K562 (cell line): ENCODE results near the gene CDYL. TPM values are rescaled to one million over a fixed set of nuclear protein-coding genes. Genes with fewer than 3 reads are reported as not detected.
A peak's percentile ranks its signal among the peaks of the same experiment; 100 is the strongest.

Experiments used
- BDP1 ChIP-seq: IDR thresholded peaks from 3 replicates; pipeline ENCODE4 v1.6.1; 2011; ENCODE audit not compliant: insufficient read length, insufficient read depth
- C11orf30 ChIP-seq: fragments of 450-650 bp; IDR thresholded peaks from 2 replicates; pipeline ENCODE4 v1.6.1; 2016; ENCODE audit warnings: low read depth, mild to moderate bottlenecking
- NFE2 ChIP-seq: IDR thresholded peaks from 2 replicates; pipeline ENCODE4 v1.6.1; 2014; ENCODE audit warnings: antibody characterized with exemption, low read depth
- NFIC ChIP-seq: fragments of 450-650 bp; IDR thresholded peaks from 2 replicates; pipeline ENCODE4 v1.6.1; 2017; ENCODE audit warnings: mild to moderate bottlenecking, inconsistent platforms
- NFRKB ChIP-seq: fragments of 450-650 bp; IDR thresholded peaks from 2 replicates; pipeline ENCODE4 v1.6.1; 2016; ENCODE audit warnings: low read depth
- TBP ChIP-seq: optimal IDR thresholded peaks from 2 replicates; pipeline ENCODE3; 2011; ENCODE audit warnings: low read depth, low read length, improper control_type of control experiment
- TEAD4 ChIP-seq, 2 experiments: sonication (generic) in 1 of 2; formaldehyde crosslinking in 1 of 2; IDR thresholded peaks; 2 replicates each; pipeline versions ENCODE4 v1.6.1 to v1.8.0; 2012 to 2022; ENCODE audit warnings: borderline replicate concordance in 1 of 2, inconsistent platforms in 1 of 2, low read length in 1 of 2, mild to moderate bottlenecking in 1 of 2, missing genetic modification reagents in 1 of 2
- ZNF146 ChIP-seq: IDR thresholded peaks from one replicate; pipeline ENCODE4 v1.6.1; 2018; ENCODE audit warnings: missing compliant biosample characterization; ENCODE audit not compliant: unreplicated experiment
- ZNF174 ChIP-seq: fragments of 250-450 bp; sonication (Bioruptor Pico); IDR thresholded peaks from 2 replicates; pipeline ENCODE4 v1.4.0; 2020; ENCODE audit warnings: mild to moderate bottlenecking
- ZNF263 ChIP-seq: sonication (generic); formaldehyde crosslinking; IDR thresholded peaks from 2 replicates; pipeline ENCODE4 v1.8.0; 2022; ENCODE audit warnings: mild to moderate bottlenecking, missing genetic modification reagents, borderline replicate concordance
- ZNF764 ChIP-seq: fragments of 250-450 bp; sonication (Bioruptor Pico); IDR thresholded peaks from 2 replicates; pipeline ENCODE4 v1.4.0; 2020; ENCODE audit warnings: low read depth, mild to moderate bottlenecking, moderate library complexity
- ZSCAN32 ChIP-seq: fragments of 450-650 bp; formaldehyde crosslinking; IDR thresholded peaks from 2 replicates; pipeline ENCODE4 v1.4.0; 2020; ENCODE audit warnings: mild to moderate bottlenecking, moderate library complexity
- polyA plus RNA-seq, 8 experiments: library from polyadenylated mRNA; depleted of rRNA in 4 of 8; stranded (reverse) in 5 of 8; unstranded in 3 of 8; fragments of >200 nt; fragmentation: Nextera tagmentation in 2 of 8; fragmentation: Illumina TruSeq in 1 of 8; extraction: Ambion mirVana in 2 of 8; extraction: Trizol in 1 of 8; gene quantifications; 2 replicates each; pipeline versions ENCODE4 v1.2.1 to v1.2.3, GENCODE V29; 2011 to 2014; ENCODE audit warnings: inconsistent platforms in 1 of 8, missing spikeins in 1 of 8
- total RNA-seq, 7 experiments: library from RNA; depleted of rRNA in 6 of 7; stranded (reverse); fragments of >200 nt in 6 of 7; fragmentation: Illumina TruSeq in 2 of 7; extraction: Trizol in 2 of 7; gene quantifications; 2 replicates each; pipeline versions ENCODE4 v1.2.1 to v1.2.3, GENCODE V29; 2011 to 2021; ENCODE audit warnings: low replicate concordance in 1 of 7
- TF ChIP-seq, protein P1 (sequence below), 2 experiments: fragments of 450-650 bp; IDR thresholded peaks; 2 replicates each; pipeline ENCODE4 v1.6.1; 2016; ENCODE audit warnings: mild to moderate bottlenecking in 2 of 2, borderline replicate concordance in 1 of 2, low read depth in 1 of 2, moderate library complexity in 1 of 2
- TF ChIP-seq, protein P2 (sequence below), 3 experiments: fragments of 200-800 bp in 1 of 3; sonication (Bioruptor generic) in 1 of 3; sonication (generic) in 1 of 3; formaldehyde crosslinking in 1 of 3; IDR thresholded peaks; 2 replicates each; pipeline versions ENCODE4 v1.6.1 to v1.8.0; 2016 to 2022; ENCODE audit warnings: mild to moderate bottlenecking in 2 of 3, missing compliant biosample characterization in 2 of 3, missing genetic modification characterization in 2 of 3, missing genetic modification reagents in 1 of 3

CDYL gene
- total and polyA plus RNA-seq, 9 of the 15 experiments (the other 6 are each of a cell fraction or from before 2014, with no cell fraction given) = 8.1 to 45.8 (median 40.8) TPM

DNA sequence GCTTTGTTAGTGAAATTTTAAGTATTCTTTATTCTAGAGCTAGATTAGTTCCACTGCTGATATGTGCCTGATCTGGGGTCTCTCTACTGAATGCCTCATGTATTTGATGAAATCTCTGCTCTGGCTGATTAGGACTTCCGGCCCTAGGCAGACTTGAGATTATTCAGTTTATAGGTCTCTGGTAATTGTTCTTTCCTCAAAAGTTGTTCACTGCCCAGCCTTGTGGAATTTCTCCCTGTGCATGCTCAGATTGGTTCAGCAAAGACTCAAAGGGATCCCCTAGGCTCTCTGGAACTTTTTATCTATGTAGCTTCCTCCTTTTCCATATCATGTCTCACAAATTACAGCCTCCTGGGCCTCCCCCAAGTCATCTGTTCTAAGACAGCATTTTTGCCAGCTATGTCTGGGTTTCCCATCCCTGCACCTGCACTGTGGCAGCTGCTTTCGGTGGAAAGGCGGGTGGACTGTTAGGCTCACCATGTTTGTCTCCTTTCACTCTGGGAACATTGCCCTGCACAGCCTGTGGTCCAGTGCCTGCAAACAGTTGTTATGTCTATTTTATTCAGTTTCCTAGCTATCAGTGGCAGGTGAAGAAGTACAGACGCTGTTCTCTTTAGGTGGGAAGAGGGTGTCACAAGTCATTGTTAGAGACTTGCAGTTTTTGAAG, 154.0 kb downstream of the CDYL start (continued):
- TF ChIP-seq, protein P1, sequence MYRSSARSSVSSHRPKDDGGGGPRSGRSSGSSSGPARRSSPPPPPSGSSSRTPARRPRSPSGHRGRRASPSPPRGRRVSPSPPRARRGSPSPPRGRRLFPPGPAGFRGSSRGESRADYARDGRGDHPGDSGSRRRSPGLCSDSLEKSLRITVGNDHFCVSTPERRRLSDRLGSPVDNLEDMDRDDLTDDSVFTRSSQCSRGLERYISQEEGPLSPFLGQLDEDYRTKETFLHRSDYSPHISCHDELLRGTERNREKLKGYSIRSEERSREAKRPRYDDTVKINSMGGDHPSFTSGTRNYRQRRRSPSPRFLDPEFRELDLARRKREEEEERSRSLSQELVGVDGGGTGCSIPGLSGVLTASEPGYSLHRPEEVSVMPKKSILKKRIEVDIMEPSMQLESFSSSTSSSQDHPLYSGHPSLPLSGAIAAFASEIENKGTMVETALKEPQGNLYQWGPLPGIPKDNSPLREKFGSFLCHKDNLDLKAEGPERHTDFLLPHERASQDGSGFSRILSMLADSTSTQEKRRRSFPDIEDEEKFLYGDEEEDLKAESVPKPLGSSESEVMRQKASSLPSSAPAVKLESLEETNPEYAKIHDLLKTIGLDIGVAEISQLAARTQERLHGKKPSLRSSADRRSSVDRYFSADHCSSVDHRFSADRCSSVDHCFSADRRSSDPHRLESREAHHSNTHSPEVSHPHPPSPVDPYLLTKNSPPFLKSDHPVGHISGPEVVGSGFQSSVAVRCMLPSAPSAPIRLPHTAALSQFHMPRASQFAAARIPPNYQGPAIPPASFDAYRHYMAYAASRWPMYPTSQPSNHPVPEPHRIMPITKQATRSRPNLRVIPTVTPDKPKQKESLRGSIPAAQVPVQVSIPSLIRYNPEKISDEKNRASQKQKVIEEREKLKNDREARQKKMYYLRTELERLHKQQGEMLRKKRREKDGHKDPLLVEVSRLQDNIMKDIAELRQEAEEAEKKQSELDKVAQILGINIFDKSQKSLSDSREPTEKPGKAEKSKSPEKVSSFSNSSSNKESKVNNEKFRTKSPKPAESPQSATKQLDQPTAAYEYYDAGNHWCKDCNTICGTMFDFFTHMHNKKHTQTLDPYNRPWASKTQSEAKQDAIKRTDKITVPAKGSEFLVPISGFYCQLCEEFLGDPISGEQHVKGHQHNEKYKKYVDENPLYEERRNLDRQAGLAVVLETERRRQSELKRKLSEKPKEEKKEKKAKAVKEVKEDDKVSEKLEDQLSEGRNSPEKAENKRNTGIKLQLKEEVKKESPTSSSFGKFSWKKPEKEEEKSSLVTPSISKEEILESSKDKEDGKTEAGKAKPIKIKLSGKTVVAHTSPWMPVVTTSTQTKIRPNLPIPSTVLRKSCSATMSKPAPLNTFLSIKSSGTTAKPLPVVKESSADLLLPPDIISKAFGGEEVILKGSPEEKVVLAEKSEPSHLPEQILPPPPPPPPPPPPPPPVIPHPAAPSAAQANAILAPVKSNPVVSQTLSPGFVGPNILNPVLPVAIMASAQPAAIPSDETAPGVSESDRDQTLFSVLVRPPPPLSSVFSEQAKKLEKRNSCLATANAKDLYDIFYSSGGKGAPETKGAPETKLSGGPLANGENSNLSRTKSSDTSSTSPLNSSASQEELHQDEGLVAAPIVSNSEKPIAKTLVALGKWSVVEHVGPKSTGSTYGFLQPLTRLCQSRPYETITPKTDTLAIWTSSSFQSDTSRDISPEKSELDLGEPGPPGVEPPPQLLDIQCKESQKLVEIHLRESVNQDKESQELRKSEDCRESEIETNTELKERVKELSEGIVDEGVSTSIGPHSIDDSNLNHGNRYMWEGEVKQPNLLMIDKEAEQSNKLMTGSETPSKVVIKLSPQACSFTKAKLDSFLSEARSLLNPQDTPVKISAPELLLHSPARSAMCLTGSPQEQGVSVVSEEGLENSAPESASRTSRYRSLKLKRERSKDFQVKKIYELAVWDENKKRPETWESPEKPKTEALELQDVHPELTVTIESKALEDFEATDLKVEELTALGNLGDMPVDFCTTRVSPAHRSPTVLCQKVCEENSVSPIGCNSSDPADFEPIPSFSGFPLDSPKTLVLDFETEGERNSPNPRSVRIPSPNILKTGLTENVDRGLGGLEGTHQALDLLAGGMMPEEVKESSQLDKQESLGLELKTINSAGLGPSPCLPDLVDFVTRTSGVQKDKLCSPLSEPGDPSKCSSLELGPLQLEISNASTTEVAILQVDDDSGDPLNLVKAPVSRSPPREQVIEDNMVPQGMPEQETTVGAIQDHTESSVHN (IDR thresholded peaks at IDR 0.05; ENCODE audit: borderline replicate concordance in 1 of 2, low read depth in 1 of 2) = no peak
- TF ChIP-seq C11orf30 = no peak
- no peak for TF ChIP-seq ZSCAN32 (CRISPR knock-in tag)
- no peak for TF ChIP-seq ZNF146 (CRISPR knock-in tag)
- 0 out of 2 replicates have a peak, but pooled peaks have one; percentile 17 for TF ChIP-seq NFIC
- TF ChIP-seq, protein P2, sequence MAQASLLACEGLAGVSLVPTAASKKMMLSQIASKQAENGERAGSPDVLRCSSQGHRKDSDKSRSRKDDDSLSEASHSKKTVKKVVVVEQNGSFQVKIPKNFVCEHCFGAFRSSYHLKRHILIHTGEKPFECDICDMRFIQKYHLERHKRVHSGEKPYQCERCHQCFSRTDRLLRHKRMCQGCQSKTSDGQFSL (CRISPR knock-in tag; IDR thresholded peaks at IDR 0.05) = no peak
- TF ChIP-seq, protein P2 (tag; IDR thresholded peaks at IDR 0.05) = no peak
- TF ChIP-seq NFE2 = no peak
- no peak for TF ChIP-seq BDP1
- TF ChIP-seq ZNF174 (CRISPR knock-in tag) = no peak
- TF ChIP-seq NFRKB = no peak
- peak; percentile 72 for TF ChIP-seq TEAD4 (IDR thresholded peaks at IDR 0.05; ENCODE audit: low read length)
- no peak for TF ChIP-seq TEAD4 (CRISPR knock-in tag; IDR thresholded peaks at IDR 0.05; ENCODE audit: borderline replicate concordance)
- no peak for TF ChIP-seq TBP
- TF ChIP-seq ZNF263 = no peak
- TF ChIP-seq ZNF764 = no peak
